ENCODE data around the gene RASGRF2. TPM values are rescaled to one million over a fixed set of nuclear protein-coding genes. Genes with fewer than 3 reads are reported as not detected.

RASGRF2 gene
- polyA plus RNA-seq, 1 donor from 2014 or later, result 0.42 TPM

- Histone ChIP-seq H3K9me3 (ENCODE audit: low read length) (no peaks in the 10 kb centered on the region), H3K9ac (ENCODE audit: low read length) (no peak overlapping the region), H3K79me2 (replicated peaks; ENCODE audit: insufficient read depth, low read length) (no peaks in the 10 kb centered on the region), H3K27me3 (ENCODE audit: insufficient read depth, low read depth, low read length) (no peaks in the 10 kb centered on the region), H4K20me1 (ENCODE audit: insufficient read depth) (no peaks in the 10 kb centered on the region), H3F3A (ENCODE audit: insufficient read depth, low read length, poor library complexity, severe bottlenecking) (no peaks in the 10 kb centered on the region), H3K27ac (ENCODE audit: low read length) (no peak overlapping the region), H3K9me2 (ENCODE audit: insufficient read depth, low read length) (no peaks in the 10 kb centered on the region), H3K4me3 (ENCODE audit: low read length) (no peak overlapping the region), H2AFZ (ENCODE audit: low read depth, low read length) (no peak overlapping the region), H3K36me3 (ENCODE audit: insufficient read depth, low read length) (no peaks in the 10 kb centered on the region), H3K4me2 (ENCODE audit: low read length) (no peak overlapping the region)
- TF ChIP-seq MXI1 (conservative IDR thresholded peaks at IDR 0.05; ENCODE audit: poor library complexity, severe bottlenecking), result no peak
- no peak for TF ChIP-seq REST (IDR thresholded peaks at IDR 0.05; ENCODE audit: borderline replicate concordance)
- TF ChIP-seq, protein P1, sequence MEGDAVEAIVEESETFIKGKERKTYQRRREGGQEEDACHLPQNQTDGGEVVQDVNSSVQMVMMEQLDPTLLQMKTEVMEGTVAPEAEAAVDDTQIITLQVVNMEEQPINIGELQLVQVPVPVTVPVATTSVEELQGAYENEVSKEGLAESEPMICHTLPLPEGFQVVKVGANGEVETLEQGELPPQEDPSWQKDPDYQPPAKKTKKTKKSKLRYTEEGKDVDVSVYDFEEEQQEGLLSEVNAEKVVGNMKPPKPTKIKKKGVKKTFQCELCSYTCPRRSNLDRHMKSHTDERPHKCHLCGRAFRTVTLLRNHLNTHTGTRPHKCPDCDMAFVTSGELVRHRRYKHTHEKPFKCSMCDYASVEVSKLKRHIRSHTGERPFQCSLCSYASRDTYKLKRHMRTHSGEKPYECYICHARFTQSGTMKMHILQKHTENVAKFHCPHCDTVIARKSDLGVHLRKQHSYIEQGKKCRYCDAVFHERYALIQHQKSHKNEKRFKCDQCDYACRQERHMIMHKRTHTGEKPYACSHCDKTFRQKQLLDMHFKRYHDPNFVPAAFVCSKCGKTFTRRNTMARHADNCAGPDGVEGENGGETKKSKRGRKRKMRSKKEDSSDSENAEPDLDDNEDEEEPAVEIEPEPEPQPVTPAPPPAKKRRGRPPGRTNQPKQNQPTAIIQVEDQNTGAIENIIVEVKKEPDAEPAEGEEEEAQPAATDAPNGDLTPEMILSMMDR (IDR thresholded peaks at IDR 0.05; ENCODE audit: poor library complexity, severe bottlenecking), result no peak
- TF ChIP-seq POLR2AphosphoS5 (IDR thresholded peaks at IDR 0.05), result no peak
- no peak for TF ChIP-seq RAD21 (conservative IDR thresholded peaks at IDR 0.05)
- no peak for TF ChIP-seq SMC3 (conservative IDR thresholded peaks at IDR 0.05; ENCODE audit: poor library complexity)
- TF ChIP-seq EZH2 (IDR thresholded peaks at IDR 0.05; ENCODE audit: borderline replicate concordance, insufficient read depth, low read length, poor library complexity, severe bottlenecking), result no peak
- no peak for TF ChIP-seq EP300 (conservative IDR thresholded peaks at IDR 0.05; ENCODE audit: poor library complexity, severe bottlenecking)
- no peak for TF ChIP-seq TAF1 (IDR thresholded peaks at IDR 0.05; ENCODE audit: low read depth)
Measured at GRCh38 chr5:81207009-81207408, 246.8 kb downstream of the RASGRF2 start.

- Histone ChIP-seq H3K27me3 (ENCODE audit: insufficient read depth, low read depth, low read length) (no peaks in the 10 kb centered on the region), H3K27ac (ENCODE audit: low read length) (no peak overlapping the region), H3K9me3 (ENCODE audit: low read length) (no peaks in the 10 kb centered on the region), H2AFZ (ENCODE audit: low read depth, low read length) (no peak overlapping the region), H4K20me1 (ENCODE audit: insufficient read depth) (no peaks in the 10 kb centered on the region), H3K4me3 (ENCODE audit: low read length) (no peak overlapping the region), H3K9me2 (ENCODE audit: insufficient read depth, low read length) (no peaks in the 10 kb centered on the region), H3K9ac (ENCODE audit: low read length) (no peak overlapping the region), H3K4me2 (ENCODE audit: low read length) (no peak overlapping the region), H3K79me2 (replicated peaks; ENCODE audit: insufficient read depth, low read length) (no peaks in the 10 kb centered on the region), H3K36me3 (ENCODE audit: insufficient read depth, low read length) (no peaks in the 10 kb centered on the region), H3F3A (ENCODE audit: insufficient read depth, low read length, poor library complexity, severe bottlenecking) (no peaks in the 10 kb centered on the region)
- TF ChIP-seq, protein P1 (IDR thresholded peaks at IDR 0.05; ENCODE audit: poor library complexity, severe bottlenecking), result no peak
- TF ChIP-seq EZH2 (IDR thresholded peaks at IDR 0.05; ENCODE audit: borderline replicate concordance, insufficient read depth, low read length, poor library complexity, severe bottlenecking), result no peak
- no peak for TF ChIP-seq SMC3 (conservative IDR thresholded peaks at IDR 0.05; ENCODE audit: poor library complexity)
- TF ChIP-seq EP300 (conservative IDR thresholded peaks at IDR 0.05; ENCODE audit: poor library complexity, severe bottlenecking), result no peak
- TF ChIP-seq REST (IDR thresholded peaks at IDR 0.05; ENCODE audit: borderline replicate concordance), result no peak
Measured at GRCh38 chr5:81208904-81209303, 248.7 kb downstream of the RASGRF2 start.
